CD4-positive, alpha-beta T cell treated with Interferon alpha-2 for 1 hour (primary cell): ENCODE results near the gene MINDY4B.

Experiments
- DNase-seq, 2 donors: peaks; one replicate each; pipeline ENCODE4 v3.0.0-alpha.2; 2020 to 2022

Gene MINDY4B

DNA sequence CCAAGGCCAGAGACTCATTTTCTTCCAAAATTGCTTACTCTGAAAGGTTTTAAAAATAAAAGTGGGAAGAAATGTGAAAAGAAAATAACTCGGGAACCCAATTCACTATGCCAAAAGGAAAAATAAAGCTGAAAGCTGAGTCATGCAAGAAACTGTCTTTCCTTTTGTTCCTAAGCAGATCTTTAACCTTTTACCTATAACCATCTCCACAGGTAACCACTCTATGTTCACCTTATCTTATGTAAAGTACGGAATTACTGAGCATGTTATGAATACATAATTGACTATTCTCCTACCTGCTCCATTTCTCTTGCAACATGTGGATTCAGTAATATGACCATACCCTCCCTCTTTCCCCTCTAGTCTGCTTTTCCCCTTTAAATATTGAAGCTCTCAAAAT lies 62.0 kb downstream of the MINDY4B start:
- no peak for DNase-seq

DNA sequence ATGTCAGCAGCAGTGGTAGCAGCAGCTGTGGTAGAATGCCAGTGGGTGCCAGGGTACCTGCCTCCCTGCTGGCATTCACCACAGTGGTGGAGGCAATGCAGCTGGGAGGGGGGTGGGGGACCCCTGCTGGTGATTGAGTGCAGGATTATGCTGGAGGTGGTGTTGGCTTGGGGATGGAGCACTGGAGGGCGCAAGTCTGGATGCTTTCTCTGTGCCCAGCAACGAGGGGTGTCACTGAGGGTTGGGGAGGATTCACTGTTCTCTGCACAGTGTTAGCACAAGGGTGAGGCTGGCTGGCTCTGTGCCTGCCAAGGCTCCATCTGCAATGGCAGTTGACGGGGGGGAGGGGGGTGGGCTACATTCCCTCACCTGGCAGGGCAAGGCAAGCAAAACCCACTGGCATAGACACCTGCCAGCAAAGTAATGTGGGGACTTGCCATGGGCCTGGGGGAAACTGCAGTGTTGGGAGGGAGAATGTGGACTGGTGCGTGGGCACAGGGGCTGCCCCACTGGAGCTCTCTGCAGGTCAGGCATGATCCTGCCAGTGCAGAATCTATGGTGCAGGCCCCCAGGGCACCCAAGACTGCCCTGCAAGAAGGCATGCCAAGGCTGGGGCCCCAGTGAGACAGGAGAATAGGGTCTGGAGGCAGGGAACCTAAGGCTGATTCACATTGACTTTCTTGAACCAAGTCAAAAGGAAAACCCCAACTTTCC lies 64.3 kb downstream of the MINDY4B start:
- DNase-seq: no peak

DNA sequence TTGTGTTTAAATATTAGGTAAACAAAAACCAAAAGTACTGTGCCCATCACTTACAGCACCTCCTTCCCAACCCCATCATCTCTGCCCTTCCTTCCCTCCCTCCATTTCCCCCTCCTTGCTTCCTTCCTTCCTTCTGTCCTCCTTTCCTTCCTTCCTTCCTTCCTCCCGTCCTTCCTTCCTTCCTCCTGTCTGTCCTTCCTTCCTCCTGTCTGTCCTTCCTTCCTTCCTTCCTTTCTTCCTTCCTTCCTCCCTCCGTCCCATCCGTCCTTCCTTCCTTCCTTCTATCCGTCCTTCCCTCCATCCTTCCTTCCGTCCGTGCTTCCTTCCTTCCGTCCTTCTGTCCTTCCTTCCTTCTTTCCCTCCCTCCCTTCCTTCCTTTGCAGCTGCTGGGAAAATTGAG lies 74.5 kb downstream of the MINDY4B start:
- DNase-seq: no peak

DNA sequence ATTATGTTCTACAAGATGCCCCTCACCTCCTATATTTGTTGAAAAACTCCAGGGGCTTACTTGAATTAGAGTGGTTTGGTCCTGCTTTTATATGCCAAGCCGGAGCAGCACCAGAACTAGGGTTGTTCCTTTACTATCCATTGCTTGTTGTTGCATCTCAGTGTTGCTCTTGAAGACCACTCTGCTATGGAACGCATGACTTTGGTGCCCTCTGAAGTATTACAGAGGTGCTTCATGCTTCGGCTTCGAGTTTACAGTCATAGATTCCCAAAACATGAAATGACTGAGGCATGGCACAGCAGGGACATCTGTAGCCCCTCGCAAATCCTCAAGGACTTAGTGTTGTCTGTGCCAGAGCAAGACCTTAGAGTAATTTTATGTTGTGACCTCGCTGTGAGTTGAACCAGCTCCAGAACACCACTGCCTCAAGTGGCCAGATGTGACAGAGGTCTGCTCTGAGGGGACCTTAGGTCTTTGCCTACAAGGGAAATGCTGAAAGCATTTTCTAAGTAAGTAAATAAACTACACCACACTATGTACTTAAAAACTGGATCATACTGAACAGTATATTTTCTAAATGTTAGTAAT lies 75.1 kb downstream of the MINDY4B start:
- peak in 1 of 2 donors; percentile 10 for DNase-seq

DNA sequence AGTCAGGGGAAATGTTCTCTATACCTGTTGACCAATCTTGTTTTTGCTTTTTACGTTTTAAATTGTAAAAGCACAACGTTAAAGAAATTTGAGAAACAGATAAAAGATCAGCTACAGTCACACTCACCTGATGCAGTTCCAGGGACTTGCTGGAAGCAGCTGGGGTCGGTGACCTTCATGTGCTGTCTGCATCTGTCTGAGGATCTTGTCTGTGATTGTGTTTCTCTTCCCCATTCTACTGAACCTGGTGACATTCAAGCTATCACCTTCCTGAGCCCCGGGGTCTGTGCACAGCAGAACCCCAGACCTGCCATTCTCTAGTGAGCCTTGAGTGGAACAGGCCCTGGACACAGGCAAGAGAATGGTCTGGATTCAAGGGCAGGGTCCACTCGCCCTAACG lies 75.8 kb downstream of the MINDY4B start:
- DNase-seq: no peak

DNA sequence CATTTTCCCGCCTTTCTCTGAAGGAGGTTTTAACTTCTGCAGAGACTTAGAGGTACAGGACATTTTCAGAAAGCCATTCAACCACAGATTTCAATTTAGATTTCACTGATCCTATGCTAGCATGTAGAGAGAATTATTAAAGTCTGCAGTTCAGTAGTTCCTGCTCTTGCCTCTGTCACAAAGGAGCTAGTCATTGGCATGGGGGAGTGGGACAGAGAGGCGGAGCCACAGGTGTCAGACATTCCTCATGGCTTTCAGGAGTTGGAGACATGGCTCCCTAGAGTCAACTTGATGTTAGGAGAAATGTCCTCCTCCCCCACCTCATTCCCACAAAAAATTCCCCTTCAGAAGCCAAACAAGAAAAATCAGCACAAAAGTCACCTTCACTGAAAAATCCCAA lies 76.2 kb downstream of the MINDY4B start:
- DNase-seq: no peak

DNA sequence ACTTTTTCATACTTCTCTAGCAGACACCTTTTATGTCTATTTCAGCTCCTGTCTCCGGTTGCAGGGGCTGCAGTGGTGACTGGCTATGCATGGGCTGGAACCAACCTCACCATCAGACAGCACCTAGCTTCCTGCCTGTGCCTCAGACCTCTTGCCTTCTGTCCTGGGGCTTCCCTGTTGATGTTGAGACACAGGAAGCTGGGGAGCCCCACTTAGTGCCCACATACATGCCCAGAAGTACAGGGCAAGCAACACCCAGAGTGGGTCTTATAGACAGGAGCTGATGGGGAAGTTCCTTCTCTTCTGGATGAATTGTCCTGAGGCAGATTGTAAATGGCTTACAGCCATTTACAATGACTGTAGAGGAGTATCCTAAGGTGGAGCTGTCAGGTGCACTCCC lies 77.0 kb downstream of the MINDY4B start:
- DNase-seq: no peak

- no peak for DNase-seq
These were observed 78.6 kb downstream of the MINDY4B start for GRCh38 chr3:150826466-150827282.

- no peak for DNase-seq
These were observed 79.3 kb downstream of the MINDY4B start for GRCh38 chr3:150825916-150826377.

GRCh38 chr3:150825192-150825915 lies 79.9 kb downstream of the MINDY4B start:
- DNase-seq: no peak

DNA sequence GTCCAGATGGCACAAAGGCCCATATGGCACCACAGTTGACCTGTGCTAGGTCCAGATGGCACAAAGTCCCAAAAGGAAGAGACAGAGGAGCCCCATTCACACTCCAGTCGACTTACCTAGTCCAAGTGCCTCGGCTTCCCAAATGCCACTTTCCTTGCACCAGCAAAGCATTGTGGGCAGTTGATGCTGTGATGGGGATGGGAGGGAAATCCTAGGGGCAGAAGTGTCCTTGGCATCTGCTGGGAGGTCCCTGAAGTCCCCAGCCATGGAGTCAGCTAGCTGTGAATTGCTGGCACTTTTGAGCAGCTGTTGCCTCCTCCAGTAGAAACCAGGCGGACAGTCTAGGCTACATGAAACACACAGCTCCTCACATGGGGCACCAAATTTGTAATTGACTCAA lies 82.0 kb downstream of the MINDY4B start:
- DNase-seq: no peak

- no peak for DNase-seq
These were observed 82.6 kb downstream of the MINDY4B start for GRCh38 chr3:150822636-150823035.
